AG04450 (cell line): ENCODE measurements around the gene WDR18. TPM values are rescaled to one million over a fixed set of nuclear protein-coding genes. Genes with fewer than 3 reads are reported as not detected.

ENCODE experiments used
- CTCF ChIA-PET: fragments of 300-600, 350-600 bp; formaldehyde crosslinking; extraction: SDS; loops from one replicate; lab custom pipeline; 2022; ENCODE audit warnings: antibody characterized with exemption, inconsistent platforms; lab: Charles Lee
- POLR2A ChIA-PET: fragments of 350-600 bp; formaldehyde crosslinking; extraction: SDS; loops from one replicate; lab custom pipeline; 2021; ENCODE audit warnings: antibody characterized with exemption, inconsistent platforms; lab: Yijun Ruan, JAX
- DNase-seq: peaks from one replicate; pipeline ENCODE4 v3.0.0-alpha.2; 2011; ENCODE audit warnings: low read depth, low spot score
- H3K27ac ChIP-seq: one replicate; pipeline ENCODE4 v1.5.1; 2012; ENCODE audit warnings: low read depth, low read length, control low read depth
- H3K27me3 ChIP-seq: one replicate; pipeline ENCODE4 v1.6.0; 2012; ENCODE audit warnings: low read length; ENCODE audit not compliant: control insufficient read depth, insufficient read depth
- H3K4me3 ChIP-seq: 2 replicates; pipeline ENCODE4 v1.5.1; 2011; ENCODE audit warnings: mild to moderate bottlenecking, low read depth, low read length, control low read depth
- H3K9me3 ChIP-seq: 2 replicates; pipeline ENCODE4 v1.5.1; 2012; ENCODE audit warnings: low read length; ENCODE audit not compliant: control insufficient read depth, insufficient read depth
- polyA plus RNA-seq: library from polyadenylated mRNA; depleted of rRNA; stranded (reverse); fragments of >200 nt; gene quantifications from 2 replicates; pipeline ENCODE4 v1.2.3, GENCODE V29; 2011
- TF ChIP-seq, protein P1 (sequence below): IDR thresholded peaks from 2 replicates; pipeline ENCODE4 v1.5.1; 2011; ENCODE audit warnings: low read depth, low read length, control low read depth, inconsistent platforms

The WDR18 gene
- polyA plus RNA-seq, 1 experiment = 24.5 TPM

- Histone ChIP-seq H3K27me3 (peaks cover 7% of the 10 kb centered on the region), H3K27ac (no peak overlapping the region), H3K4me3 (no peak overlapping the region), H3K9me3 (peaks cover 7% of the 10 kb centered on the region; the same call in 1 of the 2 replicates)
- ChIA-PET POLR2A (no interaction called here), CTCF (no interaction called here)
- no peak for DNase-seq
- TF ChIP-seq, protein P1, sequence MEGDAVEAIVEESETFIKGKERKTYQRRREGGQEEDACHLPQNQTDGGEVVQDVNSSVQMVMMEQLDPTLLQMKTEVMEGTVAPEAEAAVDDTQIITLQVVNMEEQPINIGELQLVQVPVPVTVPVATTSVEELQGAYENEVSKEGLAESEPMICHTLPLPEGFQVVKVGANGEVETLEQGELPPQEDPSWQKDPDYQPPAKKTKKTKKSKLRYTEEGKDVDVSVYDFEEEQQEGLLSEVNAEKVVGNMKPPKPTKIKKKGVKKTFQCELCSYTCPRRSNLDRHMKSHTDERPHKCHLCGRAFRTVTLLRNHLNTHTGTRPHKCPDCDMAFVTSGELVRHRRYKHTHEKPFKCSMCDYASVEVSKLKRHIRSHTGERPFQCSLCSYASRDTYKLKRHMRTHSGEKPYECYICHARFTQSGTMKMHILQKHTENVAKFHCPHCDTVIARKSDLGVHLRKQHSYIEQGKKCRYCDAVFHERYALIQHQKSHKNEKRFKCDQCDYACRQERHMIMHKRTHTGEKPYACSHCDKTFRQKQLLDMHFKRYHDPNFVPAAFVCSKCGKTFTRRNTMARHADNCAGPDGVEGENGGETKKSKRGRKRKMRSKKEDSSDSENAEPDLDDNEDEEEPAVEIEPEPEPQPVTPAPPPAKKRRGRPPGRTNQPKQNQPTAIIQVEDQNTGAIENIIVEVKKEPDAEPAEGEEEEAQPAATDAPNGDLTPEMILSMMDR = no peak
Measured at GRCh38 chr19:991174-991931, 7.2 kb downstream of the WDR18 start.

DNA sequence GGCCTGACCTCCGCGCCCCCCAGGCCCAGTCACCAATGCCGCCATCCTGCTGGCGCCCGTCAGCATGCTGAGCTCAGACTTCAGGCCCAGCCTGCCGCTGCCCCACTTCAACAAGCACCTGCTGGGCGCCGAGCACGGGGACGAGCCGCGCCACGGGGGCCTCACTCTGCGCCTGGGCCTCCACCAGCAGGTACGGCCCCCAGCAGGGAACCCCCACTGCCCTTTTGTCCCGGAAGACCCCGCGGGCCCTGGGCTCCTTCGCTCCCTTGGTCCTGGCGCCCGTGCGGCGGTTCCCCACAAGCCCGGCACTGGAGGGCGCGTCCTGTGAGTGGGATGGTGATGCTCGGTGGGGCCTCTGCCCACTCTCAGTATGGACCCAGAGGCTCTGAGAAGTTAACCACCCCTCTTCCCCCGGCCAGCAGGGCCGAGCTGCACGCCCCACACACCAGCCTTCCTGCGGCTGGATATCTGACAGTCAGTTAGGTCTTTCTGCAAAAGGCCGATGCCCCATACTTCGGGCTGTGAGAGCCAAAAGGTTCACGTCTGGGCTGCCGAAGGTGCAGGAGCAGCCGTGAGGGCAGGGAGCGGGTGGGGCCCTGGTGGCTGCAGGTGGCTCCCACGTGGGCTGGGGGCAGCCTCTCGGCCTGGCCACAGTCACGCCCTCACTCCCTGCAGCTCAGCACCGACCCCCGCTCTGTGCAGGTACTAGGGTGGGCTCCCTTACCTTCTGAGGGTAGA, 8.0 kb downstream of the WDR18 start:
- H3K27ac ChIP-seq = no peak overlapping the region
- CTCF ChIA-PET = no interaction called here
- POLR2A ChIA-PET = no interaction called here
- DNase-seq = no peak
- TF ChIP-seq, protein P1 = no peak
- peaks cover 7% of the 10 kb centered on the region; the same call in 1 of the 2 replicates for H3K9me3 ChIP-seq
- H3K27me3 ChIP-seq = peaks cover 9% of the 10 kb centered on the region
- no peak overlapping the region for H3K4me3 ChIP-seq

- H3K9me3 ChIP-seq = peaks cover 7% of the 10 kb centered on the region; the same call in 1 of the 2 replicates
- no peak for DNase-seq
- ChIA-PET POLR2A (no interaction called here), CTCF (no interaction called here)
- H3K4me3 ChIP-seq = no peak overlapping the region
- no peak overlapping the region for H3K27ac ChIP-seq
- H3K27me3 ChIP-seq = peaks cover 11% of the 10 kb centered on the region
- TF ChIP-seq, protein P1 = no peak
Measured at GRCh38 chr19:992670-993055, 8.5 kb downstream of the WDR18 start.

GRCh38 chr19:993361-993830, 9.3 kb downstream of the WDR18 start:
- Histone ChIP-seq H3K9me3 (peaks cover 7% of the 10 kb centered on the region; the same call in 1 of the 2 replicates), H3K4me3 (no peak overlapping the region), H3K27me3 (peaks cover 18% of the 10 kb centered on the region), H3K27ac (no peak overlapping the region)
- DNase-seq = no peak
- ChIA-PET CTCF (no interaction called here), POLR2A (no interaction called here)
- TF ChIP-seq, protein P1 = no peak
